Posterior vena cava (tissue), 2 donors: ENCODE data around the gene TCAP. TPM values are rescaled to one million over a fixed set of nuclear protein-coding genes. Genes with fewer than 3 reads are reported as not detected.

Experiments
- DNase-seq: peaks from one replicate; pipeline ENCODE4 v3.0.0-alpha.2; 2020; ENCODE audit warnings: low spot score
- intact Hi-C, 2 donors: fragments of 100-400 bp; cut with DNase I; formaldehyde crosslinking; loops; one replicate each; pipeline versions ENCODE4 v1.14.1 to v1.14.2; 2022 to 2023
- total RNA-seq, 2 donors: library from RNA; stranded (reverse); fragmentation: NEBNext Ultra II Directional; extraction: Animal tissue kit (Norgen Biotek cat#: 25700); gene quantifications; one replicate each; pipeline ENCODE4 v1.2.1, GENCODE V29; 2021
- donor health status: DM: yes; HTN: yes; CAD: no.
- donor health status: DM: yes; HTN: yes; CAD: no.

TCAP gene
- total RNA-seq, 2 donors from 2014 or later, result 0.81 to 1.0 TPM

DNA sequence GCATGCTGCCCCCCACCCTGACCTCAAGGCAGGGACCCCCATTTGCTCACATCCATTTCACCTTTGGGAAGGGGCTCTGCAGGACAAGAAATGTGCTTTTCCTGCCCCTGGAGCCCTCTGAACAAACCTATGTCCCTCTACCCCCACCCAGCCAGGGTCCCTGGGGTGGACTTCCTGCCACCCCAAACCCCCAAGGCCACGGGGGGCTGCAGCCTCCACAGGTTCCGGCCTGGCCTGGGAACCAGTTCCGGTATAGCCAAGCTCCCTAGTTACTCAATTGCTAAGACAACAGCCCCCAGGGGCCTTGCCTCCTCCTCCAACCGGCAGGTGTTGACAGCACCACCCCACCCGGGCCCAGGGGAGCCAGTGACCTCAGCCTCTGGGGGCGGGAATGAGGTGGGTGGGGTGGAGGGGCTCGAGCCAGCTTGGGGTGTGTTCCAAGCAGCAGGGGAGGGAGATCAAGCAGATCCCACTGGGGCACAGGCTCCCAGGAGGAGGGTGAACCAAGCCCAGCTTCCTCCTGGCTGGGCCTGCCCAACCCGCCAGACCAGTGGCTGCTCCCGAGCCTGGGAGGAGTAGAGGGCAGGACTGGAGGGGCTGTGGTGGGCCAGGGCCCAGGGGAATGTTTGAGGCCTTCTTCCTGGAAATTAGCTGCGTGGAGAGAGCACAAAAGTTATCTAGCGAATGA is 9.7 kb downstream of the TCAP start:
- no peak for DNase-seq
- intact Hi-C loops, result no loop called here

GRCh38 chr17:39675390-39676082 is 10.4 kb downstream of the TCAP start:
- intact Hi-C loops, result no loop called here
- DNase-seq, result no peak

DNA sequence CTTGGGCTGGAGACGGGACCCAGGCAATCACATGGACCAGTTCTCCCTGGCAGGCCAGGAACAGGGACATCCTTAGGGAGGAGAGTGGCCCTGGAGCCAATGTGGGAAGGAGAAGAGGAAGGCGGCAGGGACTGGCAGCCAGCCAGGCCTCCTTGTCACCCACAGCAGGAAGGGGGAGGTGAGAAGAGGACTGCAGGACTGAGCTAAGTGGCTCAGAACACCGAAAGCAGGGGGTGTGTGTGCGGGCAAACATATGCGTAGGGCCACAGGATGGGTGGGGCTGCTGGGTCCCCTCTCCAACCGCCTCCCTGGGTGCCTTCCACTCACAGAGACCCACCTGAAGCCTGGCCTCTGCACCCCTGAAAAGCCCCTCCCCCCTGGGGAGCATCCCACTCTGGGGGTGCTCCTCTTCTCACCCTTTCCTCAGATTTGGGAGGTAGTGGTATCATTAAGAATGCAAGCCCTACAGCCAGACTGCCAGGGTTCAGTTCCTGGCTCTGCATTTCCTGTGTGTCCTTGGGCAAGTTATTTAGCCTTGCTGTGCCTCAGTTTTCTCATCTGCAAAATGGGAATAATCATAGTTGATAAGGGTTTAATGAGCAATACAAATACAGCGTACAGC is 11.2 kb downstream of the TCAP start:
- DNase-seq, result no peak
- intact Hi-C loops, result no loop called here

DNA sequence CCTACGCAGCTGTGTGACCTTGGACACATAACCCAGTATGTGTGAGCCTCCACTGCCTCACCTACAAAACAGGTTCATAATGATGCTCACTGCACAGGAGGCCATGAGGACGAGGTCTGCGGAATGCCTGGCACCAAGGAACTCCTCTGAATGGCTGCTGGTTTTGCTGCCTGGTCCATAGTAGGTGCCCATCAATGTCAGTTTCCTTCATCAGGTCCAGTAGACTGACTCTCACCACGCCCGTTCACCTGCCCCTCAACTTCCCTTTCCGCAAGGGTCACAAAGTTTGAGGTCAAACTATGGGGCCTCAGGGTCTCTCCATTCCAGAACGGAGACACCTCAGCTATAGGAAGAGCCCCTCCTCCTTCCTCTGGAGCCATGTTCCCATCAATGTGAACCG is 11.9 kb downstream of the TCAP start:
- intact Hi-C loops, result no loop called here
- no peak for DNase-seq

GRCh38 chr17:39677542-39678339 is 12.6 kb downstream of the TCAP start:
- intact Hi-C loops, result no loop called here
- DNase-seq, result no peak

DNA sequence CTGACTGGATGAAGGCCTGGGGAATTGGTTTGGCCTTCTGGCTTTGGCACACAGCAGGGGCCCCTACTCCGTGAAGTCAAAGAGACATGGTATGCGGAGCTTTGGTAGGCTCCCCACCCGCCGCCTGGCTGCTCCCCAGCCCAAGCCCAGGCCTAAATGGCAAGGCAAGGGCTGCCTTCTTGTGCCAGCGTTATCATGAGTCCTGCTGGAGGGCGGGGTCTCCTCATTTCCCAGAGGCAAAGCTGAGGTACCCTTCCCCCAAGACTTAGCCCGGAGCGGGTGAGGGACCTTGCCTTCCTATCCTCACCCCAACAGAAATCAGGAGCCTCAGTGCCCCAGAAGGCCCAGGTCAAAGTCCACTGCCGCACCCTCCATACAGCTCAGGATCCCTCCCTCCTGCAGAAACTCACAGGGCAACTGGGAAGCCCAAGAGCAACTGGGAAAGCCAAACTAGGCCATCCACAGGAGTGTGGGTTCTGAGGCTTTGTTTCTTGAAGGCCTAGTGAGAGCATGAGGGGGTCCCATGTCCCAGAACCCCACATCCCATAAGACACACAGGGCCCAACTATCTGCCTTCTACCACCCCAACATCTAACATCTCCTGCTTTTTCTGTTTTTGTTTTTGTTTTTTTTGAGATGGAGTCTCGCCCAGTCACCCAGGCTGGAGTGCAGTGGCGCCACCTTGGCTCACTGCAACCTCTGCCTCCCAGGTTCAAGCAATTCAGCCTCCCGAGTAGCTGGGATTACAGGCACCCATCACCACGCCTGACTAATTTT is 13.4 kb downstream of the TCAP start:
- DNase-seq, result no peak
- intact Hi-C loops, result no loop called here

GRCh38 chr17:39679521-39680192 is 14.5 kb downstream of the TCAP start:
- intact Hi-C loops, result loop anchor here in 1 of 2 donors (10.0 kb wide), 1 partner anchor 45 kb away; the partner anchor contains the start of gene STARD3
- no peak for DNase-seq

DNA sequence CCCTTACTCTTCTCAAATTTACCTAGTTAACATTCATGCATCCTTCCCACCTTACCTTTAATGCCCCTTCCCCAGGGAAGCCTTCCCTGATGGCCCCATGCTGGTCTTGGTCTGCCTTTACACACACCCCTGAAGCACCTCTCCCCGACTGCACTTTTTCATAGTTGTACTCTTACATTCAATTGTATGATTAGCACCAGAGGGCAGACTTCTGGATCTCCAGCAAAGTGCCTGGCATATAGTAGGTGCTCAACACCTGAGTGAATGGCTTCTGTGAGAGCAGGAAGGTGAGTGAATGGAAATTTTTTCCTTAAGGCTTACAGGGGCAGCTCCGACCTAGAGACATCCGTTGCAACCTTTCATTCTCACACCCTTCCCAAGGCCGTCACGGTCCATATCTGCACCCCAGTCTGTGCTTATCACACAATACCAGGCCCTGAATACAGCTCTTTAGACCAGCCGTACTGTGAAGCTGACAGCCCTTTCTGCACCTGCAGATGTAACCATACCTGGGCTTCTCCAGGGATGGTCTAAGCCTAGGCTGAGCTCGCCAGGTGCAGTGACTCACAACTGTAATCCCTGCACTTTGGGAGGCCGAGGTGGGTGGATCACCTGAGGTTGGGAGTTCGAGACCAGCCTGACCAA is 18.3 kb downstream of the TCAP start:
- no peak for DNase-seq
- intact Hi-C loops, result loop anchor here in 1 of 2 donors (10.0 kb wide), 1 partner anchor 49 kb away; the partner anchor contains the start of gene STARD3

- intact Hi-C loops, result loop anchor here in 1 of 2 donors (10.0 kb wide), 1 partner anchor 50 kb away; the partner anchor contains the start of gene STARD3
- no peak for DNase-seq
These were observed 19.4 kb downstream of the TCAP start for GRCh38 chr17:39684369-39685192.

GRCh38 chr17:39687101-39687545 is 22.0 kb downstream of the TCAP start:
- intact Hi-C loops, result loop anchor here in 1 of 2 donors (10.0 kb wide), 1 partner anchor 52 kb away; the partner anchor contains the start of gene STARD3
- no peak for DNase-seq

GRCh38 chr17:39687546-39688474 is 22.7 kb downstream of the TCAP start, which contains the start of gene PGAP3:
PGAP3 (minus strand) TSS chr17:39688057; CDS start chr17:39688014, 43 bp downstream.
- intact Hi-C loops, result loop anchor here in 1 of 2 donors (10.0 kb wide), 1 partner anchor 53 kb away; the partner anchor contains the start of gene STARD3
- DNase-seq, result peak; percentile 93

- intact Hi-C loops, result loop anchor here in 1 of 2 donors (10.0 kb wide), 1 partner anchor 54 kb away; the partner anchor contains the start of gene STARD3
- no peak for DNase-seq
These were observed 23.3 kb downstream of the TCAP start for GRCh38 chr17:39688475-39688835.

DNA sequence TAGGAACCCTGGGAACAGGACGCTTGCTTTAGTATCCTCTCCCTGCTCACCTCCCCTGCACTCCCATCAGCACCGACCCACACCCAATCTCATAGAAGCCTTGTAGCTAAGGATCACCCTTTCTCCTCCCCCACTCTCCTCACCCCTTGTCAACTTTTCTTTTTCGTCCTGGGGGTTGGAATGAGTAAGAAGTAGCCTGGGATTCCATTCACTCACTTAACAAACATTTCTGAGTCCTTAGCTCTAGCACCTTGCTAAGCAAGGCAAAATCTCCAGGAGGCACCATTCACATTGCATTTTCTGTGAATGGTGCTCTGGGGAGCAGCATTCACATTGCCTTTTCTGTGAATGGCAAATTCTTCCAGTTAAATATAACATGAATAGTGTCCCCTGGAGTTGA is 23.8 kb downstream of the TCAP start:
- DNase-seq, result no peak
- intact Hi-C loops, result loop anchor here (1.0 to 10.0 kb wide), 2 partner anchors 21 to 54 kb away; partner anchors contain the start of gene STARD3 (in 1 of the 2)

DNA sequence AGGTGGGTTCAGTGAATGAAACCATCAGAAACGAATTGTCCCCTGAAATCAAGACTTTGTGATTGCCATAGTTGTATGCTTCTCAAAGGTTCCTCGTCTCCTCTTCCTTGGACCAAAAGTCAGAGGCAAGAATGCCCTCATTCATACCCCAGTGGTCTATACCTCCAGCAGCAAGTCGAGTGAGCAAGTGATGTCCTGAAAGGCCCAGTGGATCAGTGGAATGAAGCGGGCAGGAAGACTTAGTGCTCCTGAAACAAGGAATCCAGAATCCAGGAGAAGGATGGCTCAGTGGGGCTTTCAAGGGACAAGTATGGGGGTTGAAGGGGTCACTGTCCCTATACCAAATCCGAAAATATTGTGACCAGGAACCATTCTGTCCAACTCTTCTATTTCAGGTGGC is 29.4 kb downstream of the TCAP start:
- DNase-seq, result no peak
- intact Hi-C loops, result no loop called here

DNA sequence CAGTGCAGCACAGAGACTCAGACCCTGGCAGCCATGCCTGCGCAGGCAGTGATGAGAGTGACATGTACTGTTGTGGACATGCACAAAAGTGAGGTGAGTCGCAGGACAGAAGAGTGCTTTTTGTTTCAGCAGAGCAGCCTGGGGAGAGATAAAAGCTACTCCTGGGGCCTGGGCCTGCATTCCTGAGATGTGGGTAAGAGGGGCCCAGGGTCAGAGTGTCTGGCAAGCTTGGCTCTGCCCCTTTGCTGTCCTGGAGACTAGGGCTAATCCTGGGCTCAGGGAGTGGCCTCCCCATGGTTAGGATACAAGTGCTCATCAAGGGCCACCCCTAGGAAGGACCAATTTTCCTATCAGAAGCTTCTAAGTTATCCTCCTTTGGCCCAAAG is 29.9 kb downstream of the TCAP start:
- DNase-seq, result no peak
- intact Hi-C loops, result no loop called here
